Duodenal mucosa (tissue), 2 donors: ENCODE measurements around the gene ZNF385A.

Experiments used
- H3K27ac ChIP-seq: one replicate; pipeline ENCODE4 v1.7.0; 2013; ENCODE audit warnings: low read depth, low read length
- H3K27me3 ChIP-seq, 2 donors: one replicate each; pipeline ENCODE4 v1.7.0; 2013; ENCODE audit warnings: low read length in 2 of 2, control low read depth in 1 of 2; ENCODE audit not compliant: insufficient read depth in 2 of 2, control insufficient read depth in 1 of 2
- H3K36me3 ChIP-seq, 2 donors: one replicate each; pipeline ENCODE4 v1.7.0; 2013; ENCODE audit warnings: low read length in 2 of 2, control low read depth in 1 of 2; ENCODE audit not compliant: insufficient read depth in 2 of 2, control insufficient read depth in 1 of 2
- H3K4me1 ChIP-seq, 2 donors: one replicate each; pipeline ENCODE4 v1.7.0; 2013; ENCODE audit warnings: low read length in 2 of 2, control low read depth in 1 of 2; ENCODE audit not compliant: insufficient read depth in 2 of 2, control insufficient read depth in 1 of 2
- H3K4me3 ChIP-seq, 2 donors: one replicate each; pipeline ENCODE4 v1.7.0; 2013; ENCODE audit warnings: low read length in 2 of 2, low read depth in 1 of 2
- H3K9ac ChIP-seq, 2 donors: one replicate each; pipeline ENCODE4 v1.7.0; 2013; ENCODE audit warnings: low read length in 2 of 2, low read depth in 1 of 2
- H3K9me3 ChIP-seq, 2 donors: one replicate each; pipeline ENCODE4 v1.7.0; 2013; ENCODE audit warnings: low read length in 2 of 2, control low read depth in 1 of 2; ENCODE audit not compliant: control insufficient read depth in 1 of 2

ZNF385A gene

GRCh38 chr12:54340846-54341245 lies 43.7 kb downstream of the ZNF385A start:
- no peak overlapping the region for H3K4me3 ChIP-seq
- H3K27me3 ChIP-seq, result no peaks in the 10 kb centered on the region
- H3K4me1 ChIP-seq, result peaks cover 19 to 28% of the 10 kb centered on the region in 2 donors
- no peak overlapping the region for H3K27ac ChIP-seq
- H3K9me3 ChIP-seq, result no peaks in the 10 kb centered on the region
- H3K36me3 ChIP-seq, result peaks cover 42 to 52% of the 10 kb centered on the region in 2 donors
- no peak overlapping the region for H3K9ac ChIP-seq

- H3K4me3 ChIP-seq, result no peak overlapping the region
- H3K4me1 ChIP-seq, result peaks cover 19 to 28% of the 10 kb centered on the region in 2 donors
- H3K27ac ChIP-seq, result no peak overlapping the region
- no peaks in the 10 kb centered on the region for H3K9me3 ChIP-seq
- no peaks in the 10 kb centered on the region for H3K27me3 ChIP-seq
- no peak overlapping the region for H3K9ac ChIP-seq
- H3K36me3 ChIP-seq, result peaks cover 36 to 39% of the 10 kb centered on the region in 2 donors
These were observed 45.7 kb downstream of the ZNF385A start for GRCh38 chr12:54338698-54339296.

DNA sequence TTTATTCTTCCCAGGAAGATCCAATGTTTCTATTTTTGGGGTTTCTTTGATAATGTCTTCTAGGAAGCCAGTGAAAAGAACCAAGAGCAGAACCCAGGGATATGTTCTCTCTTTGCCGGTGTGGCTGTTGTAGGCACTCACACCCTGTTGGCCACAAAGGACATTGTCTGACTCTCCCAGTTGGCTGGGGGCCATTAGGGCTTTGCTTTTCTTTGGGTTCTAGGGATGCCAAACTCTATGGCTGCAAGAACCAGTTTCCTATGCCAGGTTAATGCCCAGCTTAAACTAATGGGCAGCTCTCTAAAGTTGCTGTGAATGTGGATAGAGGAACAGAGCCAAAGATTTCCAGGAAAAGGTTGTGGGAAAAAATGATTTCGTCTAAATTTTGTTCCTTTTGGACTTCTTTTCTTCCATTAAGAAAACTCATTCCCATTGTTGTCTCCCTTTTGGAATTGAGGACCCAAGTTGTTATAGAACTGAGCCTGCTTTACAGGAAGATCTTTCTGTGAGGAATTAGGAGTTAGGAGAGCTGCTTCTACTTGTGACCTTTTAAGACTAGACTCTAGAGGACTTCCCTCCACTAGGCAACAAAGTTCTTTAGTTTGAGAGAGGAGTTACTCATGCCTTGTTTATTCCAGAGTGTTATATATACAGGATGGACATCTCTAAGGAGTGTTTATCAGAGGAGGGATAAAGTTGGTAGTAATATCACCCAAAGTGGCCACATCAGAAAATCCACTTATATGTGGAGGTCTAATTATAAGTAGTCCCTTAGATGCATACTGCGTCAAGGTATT lies 46.5 kb downstream of the ZNF385A start:
- H3K4me3 ChIP-seq, result no peak overlapping the region
- peaks cover 19 to 28% of the 10 kb centered on the region in 2 donors for H3K4me1 ChIP-seq
- H3K27me3 ChIP-seq, result no peaks in the 10 kb centered on the region
- no peak overlapping the region for H3K27ac ChIP-seq
- no peaks in the 10 kb centered on the region for H3K9me3 ChIP-seq
- H3K36me3 ChIP-seq, result peaks cover 29 to 32% of the 10 kb centered on the region in 2 donors
- no peak overlapping the region for H3K9ac ChIP-seq

DNA sequence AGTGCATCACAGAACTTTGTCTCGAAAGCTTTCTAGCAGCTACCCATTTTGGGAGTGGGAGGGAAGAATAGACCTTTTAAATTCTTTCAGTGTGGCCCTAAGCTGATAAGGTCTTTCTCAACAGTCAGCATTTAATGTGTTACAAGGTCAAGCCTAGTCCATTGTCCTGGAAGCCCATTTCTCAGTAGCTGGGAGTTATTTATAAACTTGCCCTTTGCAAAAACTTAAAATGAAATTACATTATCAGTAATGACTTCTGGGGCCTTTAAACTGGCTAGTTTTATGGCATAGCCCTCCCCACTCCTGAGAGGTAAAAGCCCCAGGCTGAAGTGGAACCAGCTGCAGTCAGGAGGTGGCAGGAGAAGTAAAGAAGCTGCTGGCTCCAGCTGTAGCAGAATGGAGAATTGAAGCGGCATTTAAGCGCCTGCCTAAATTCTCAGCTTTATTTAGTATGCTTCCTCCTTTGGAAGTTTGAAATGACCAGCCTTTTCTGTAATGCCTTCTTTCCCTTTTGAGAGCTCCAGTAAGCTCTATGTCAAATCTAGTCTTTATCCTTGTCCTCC lies 47.2 kb downstream of the ZNF385A start:
- Histone ChIP-seq H3K9me3 (no peaks in the 10 kb centered on the region), H3K9ac (no peak overlapping the region), H3K36me3 (peaks cover 23 to 25% of the 10 kb centered on the region in 2 donors), H3K27ac (no peak overlapping the region), H3K27me3 (no peaks in the 10 kb centered on the region), H3K4me1 (peaks cover 19 to 28% of the 10 kb centered on the region in 2 donors), H3K4me3 (no peak overlapping the region)

DNA sequence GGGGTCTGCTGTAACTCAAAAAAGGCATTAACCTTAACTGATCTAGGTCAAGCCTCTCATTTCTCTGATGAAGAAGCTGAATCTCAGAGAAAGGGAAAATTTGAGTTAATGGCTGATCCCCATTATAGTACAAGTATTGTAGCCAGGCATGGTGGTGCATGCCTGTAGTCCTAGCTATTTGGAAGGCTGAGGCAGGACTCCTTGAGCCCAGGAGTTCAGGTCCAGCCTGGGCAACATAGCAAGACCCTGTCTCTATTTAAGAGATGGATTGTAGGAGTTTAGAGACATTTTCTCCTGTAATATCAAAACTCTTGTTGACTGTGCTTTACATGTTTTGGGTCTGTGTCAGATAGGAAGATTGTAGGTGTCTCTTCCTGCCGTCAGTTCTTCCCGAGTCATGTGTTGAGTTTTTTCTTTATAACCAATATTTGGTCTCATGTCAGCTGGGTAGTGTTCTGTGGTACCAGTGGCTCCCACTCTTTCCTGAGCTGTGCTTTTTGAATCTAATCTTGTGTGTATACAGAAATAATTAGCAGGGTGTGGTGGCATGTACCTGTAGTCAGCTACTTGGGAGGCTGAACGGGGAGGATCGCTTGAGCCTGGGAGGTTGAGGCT lies 51.0 kb downstream of the ZNF385A start:
- no peak overlapping the region for H3K9ac ChIP-seq
- no peak overlapping the region for H3K4me3 ChIP-seq
- peaks cover 36 to 41% of the 10 kb centered on the region in 2 donors for H3K4me1 ChIP-seq
- no peak overlapping the region for H3K27ac ChIP-seq
- no peaks in the 10 kb centered on the region for H3K27me3 ChIP-seq
- H3K36me3 ChIP-seq, result peaks cover 0 to 10% of the 10 kb centered on the region in 2 donors
- no peaks in the 10 kb centered on the region for H3K9me3 ChIP-seq

GRCh38 chr12:54331461-54331860 lies 53.1 kb downstream of the ZNF385A start:
- H3K9ac ChIP-seq, result no peak overlapping the region

DNA sequence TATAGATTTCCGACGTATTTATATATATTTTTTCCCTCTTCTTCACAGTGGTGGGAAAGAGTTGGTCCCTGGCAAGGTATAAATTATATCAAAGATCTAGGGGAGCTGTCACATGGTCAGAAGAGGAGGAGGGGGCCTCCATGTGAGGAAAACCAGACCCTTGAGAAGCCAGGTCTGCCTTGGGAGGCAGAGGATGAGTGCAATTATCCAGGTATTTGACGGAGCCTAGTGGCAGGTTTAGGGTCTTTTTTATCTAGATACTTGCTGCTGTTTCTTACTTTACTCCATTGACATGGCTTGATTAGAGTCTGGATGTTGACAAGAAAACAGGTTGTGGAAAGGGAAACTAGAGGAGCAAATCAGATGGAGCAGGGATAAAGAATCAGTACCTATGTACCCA lies 54.1 kb downstream of the ZNF385A start:
- H3K27me3 ChIP-seq, result no peaks in the 10 kb centered on the region
- peaks cover 0 to 10% of the 10 kb centered on the region in 2 donors for H3K36me3 ChIP-seq
- no peaks in the 10 kb centered on the region for H3K9me3 ChIP-seq
- peaks cover 28 to 30% of the 10 kb centered on the region in 2 donors for H3K4me1 ChIP-seq
- H3K9ac ChIP-seq, result no peak overlapping the region
- no peak overlapping the region for H3K4me3 ChIP-seq
- no peak overlapping the region for H3K27ac ChIP-seq

More at GRCh38 chr12:54331461-54331860, 53.1 kb downstream of the ZNF385A start:
- Histone ChIP-seq H3K27me3 (no peaks in the 10 kb centered on the region), H3K9me3 (no peaks in the 10 kb centered on the region), H3K36me3 (peaks cover 0 to 10% of the 10 kb centered on the region in 2 donors), H3K4me1 (peaks cover 26 to 27% of the 10 kb centered on the region in 2 donors), H3K27ac (no peak overlapping the region), H3K4me3 (no peak overlapping the region)

DNA sequence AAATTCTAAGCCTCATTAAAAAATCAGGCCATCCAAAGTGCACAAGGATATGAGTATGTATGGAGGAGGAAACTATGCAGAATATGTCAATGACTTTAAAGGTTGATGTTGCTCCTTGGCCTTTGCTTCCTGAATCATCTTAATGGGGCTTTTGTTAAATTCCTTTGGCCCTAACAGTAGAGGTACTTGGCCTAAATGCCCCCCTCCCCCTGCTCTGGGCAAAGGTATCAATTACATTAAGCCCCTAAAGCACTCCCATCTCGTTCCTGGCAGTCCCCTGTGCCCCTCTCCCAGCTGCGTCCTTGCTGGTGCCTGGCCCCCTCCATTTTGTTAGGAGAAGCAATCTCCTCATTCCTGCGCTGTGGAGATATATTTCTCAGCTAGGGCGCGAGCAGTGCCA lies 54.8 kb downstream of the ZNF385A start:
- Histone ChIP-seq H3K4me3 (no peak overlapping the region), H3K27ac (no peak overlapping the region), H3K9ac (no peak overlapping the region), H3K9me3 (no peaks in the 10 kb centered on the region), H3K36me3 (peaks cover 0 to 10% of the 10 kb centered on the region in 2 donors), H3K4me1 (peaks cover 28 to 30% of the 10 kb centered on the region in 2 donors), H3K27me3 (no peaks in the 10 kb centered on the region)

- Histone ChIP-seq H3K4me1 (peaks cover 28 to 30% of the 10 kb centered on the region in 2 donors), H3K36me3 (peaks cover 0 to 10% of the 10 kb centered on the region in 2 donors), H3K4me3 (peak overlapping the region; percentile 11 to 43), H3K9ac (peak overlapping the region in 1 of 2 donors; percentile 6), H3K27me3 (no peaks in the 10 kb centered on the region), H3K27ac (no peak overlapping the region), H3K9me3 (no peaks in the 10 kb centered on the region)
These were observed 55.8 kb downstream of the ZNF385A start for GRCh38 chr12:54328595-54329337.
